WTC11 (cell line): ENCODE measurements around the gene KRT86. TPM values are rescaled to one million over a fixed set of nuclear protein-coding genes. Genes with fewer than 3 reads are reported as not detected.

Experiments used
- ATAC-seq: fragments of 200-7000 bp; cut with Tn5 transposase; 2 replicates; pipeline ENCODE4 v1.10.0; 2021; ENCODE audit warnings: mild to moderate bottlenecking, moderate library complexity
- CTCF ChIA-PET: fragments of 300-600 bp; sonication (Branson Sonifier 250); formaldehyde crosslinking; loops from one replicate; lab custom pipeline; 2021; ENCODE audit warnings: antibody characterized with exemption; lab: Charles Lee
- POLR2A ChIA-PET: fragments of 350-600 bp; sonication (Branson Sonifier 250); formaldehyde crosslinking; loops from one replicate; lab custom pipeline; 2021; ENCODE audit warnings: antibody characterized with exemption; lab: Charles Lee
- DNase-seq: peaks from one replicate; pipeline ENCODE4 v3.0.0; 2021; ENCODE audit warnings: low spot score
- H3K27ac Mint-ChIP-seq: 2 replicates; pipeline ENCODE4 v1.8.0; 2021; ENCODE audit warnings: mixed read lengths
- H3K27me3 Mint-ChIP-seq: 2 replicates; pipeline ENCODE4 v1.8.0; 2021; ENCODE audit warnings: low read depth, mild to moderate bottlenecking, moderate library complexity, mixed read lengths
- H3K36me3 Mint-ChIP-seq: 2 replicates; pipeline ENCODE4 v1.8.0; 2021; ENCODE audit warnings: mixed read lengths
- H3K4me1 Mint-ChIP-seq: 2 replicates; pipeline ENCODE4 v1.8.0; 2022; ENCODE audit warnings: mixed read lengths
- H3K4me3 Mint-ChIP-seq: 2 replicates; pipeline ENCODE4 v1.8.0; 2021; ENCODE audit warnings: mild to moderate bottlenecking, moderate library complexity, mixed read lengths
- H3K9me3 Mint-ChIP-seq: 2 replicates; pipeline ENCODE4 v1.8.0; 2021; ENCODE audit warnings: mixed read lengths
- ARID4B ChIP-seq: sonication (generic); formaldehyde crosslinking; IDR thresholded peaks from 2 replicates; pipeline ENCODE4 v1.8.0; 2023; ENCODE audit warnings: missing genetic modification reagents, mild to moderate bottlenecking, borderline replicate concordance
- ATF2 ChIP-seq: sonication (generic); formaldehyde crosslinking; IDR thresholded peaks from 2 replicates; pipeline ENCODE4 v1.8.1; 2022; ENCODE audit warnings: low read depth, missing genetic modification reagents, borderline replicate concordance
- E2F4 ChIP-seq: sonication (generic); formaldehyde crosslinking; IDR thresholded peaks from 2 replicates; pipeline ENCODE4 v1.8.1; 2022; ENCODE audit warnings: low read depth, mild to moderate bottlenecking, moderate library complexity, missing genetic modification reagents, borderline replicate concordance
- EMX1 ChIP-seq: fragments of 250-450 bp; sonication (Bioruptor Pico); IDR thresholded peaks from 2 replicates; pipeline ENCODE4 v1.8.0; 2021; ENCODE audit warnings: mild to moderate bottlenecking
- ESRRA ChIP-seq: sonication (generic); formaldehyde crosslinking; IDR thresholded peaks from 2 replicates; pipeline ENCODE4 v1.8.1; 2022; ENCODE audit warnings: mild to moderate bottlenecking, missing genetic modification reagents, borderline replicate concordance
- ETV6 ChIP-seq: sonication (generic); formaldehyde crosslinking; IDR thresholded peaks from 2 replicates; pipeline ENCODE4 v1.8.1; 2022; ENCODE audit warnings: mild to moderate bottlenecking, missing genetic modification reagents
- IRF1 ChIP-seq: sonication (generic); formaldehyde crosslinking; IDR thresholded peaks from 2 replicates; pipeline ENCODE4 v1.8.0; 2023; ENCODE audit warnings: missing genetic modification reagents
- IRF2 ChIP-seq: sonication (generic); formaldehyde crosslinking; IDR thresholded peaks from 2 replicates; pipeline ENCODE4 v1.8.0; 2022; ENCODE audit warnings: low read depth, missing genetic modification reagents, borderline replicate concordance
- KAT7 ChIP-seq: sonication (generic); formaldehyde crosslinking; IDR thresholded peaks from 2 replicates; pipeline ENCODE4 v1.8.1; 2023; ENCODE audit warnings: missing genetic modification reagents, mild to moderate bottlenecking, borderline replicate concordance
- MXD4 ChIP-seq: fragments of 250-450 bp; sonication (Bioruptor Pico); IDR thresholded peaks from 2 replicates; pipeline ENCODE4 v1.8.0; 2021; ENCODE audit warnings: mild to moderate bottlenecking, moderate library complexity, borderline replicate concordance
- MYBL2 ChIP-seq: sonication (generic); formaldehyde crosslinking; IDR thresholded peaks from 2 replicates; pipeline ENCODE4 v1.8.1; 2023; ENCODE audit warnings: mild to moderate bottlenecking, moderate library complexity, missing genetic modification reagents
- NFE2L1 ChIP-seq: sonication (generic); formaldehyde crosslinking; IDR thresholded peaks from 2 replicates; pipeline ENCODE4 v1.8.1; 2023; ENCODE audit warnings: missing genetic modification reagents
- NFYB ChIP-seq: sonication (generic); formaldehyde crosslinking; conservative IDR thresholded peaks from 2 replicates; pipeline ENCODE4 v1.8.0; 2022; ENCODE audit warnings: low read depth, missing genetic modification reagents
- NR1H2 ChIP-seq: sonication (generic); formaldehyde crosslinking; IDR thresholded peaks from 2 replicates; pipeline ENCODE4 v1.9.0; 2021; ENCODE audit warnings: mild to moderate bottlenecking, moderate library complexity, missing genetic modification reagents
- SMAD3 ChIP-seq: sonication (generic); formaldehyde crosslinking; IDR thresholded peaks from 2 replicates; pipeline ENCODE4 v1.8.0; 2022; ENCODE audit warnings: missing genetic modification reagents, mild to moderate bottlenecking, borderline replicate concordance
- SMAD4 ChIP-seq: sonication (generic); formaldehyde crosslinking; IDR thresholded peaks from 2 replicates; pipeline ENCODE4 v1.8.0; 2022; ENCODE audit warnings: mild to moderate bottlenecking, missing genetic modification reagents
- TCF7 ChIP-seq: sonication (generic); formaldehyde crosslinking; IDR thresholded peaks from 2 replicates; pipeline ENCODE4 v1.8.0; 2022; ENCODE audit warnings: mild to moderate bottlenecking, low read depth, missing genetic modification reagents, moderate library complexity
- ZNF121 ChIP-seq: sonication (generic); formaldehyde crosslinking; IDR thresholded peaks from 2 replicates; pipeline ENCODE4 v1.8.0; 2023; ENCODE audit warnings: missing genetic modification reagents
- ZNF138 ChIP-seq: sonication (generic); formaldehyde crosslinking; conservative IDR thresholded peaks from 2 replicates; pipeline ENCODE4 v1.8.1; 2022; ENCODE audit warnings: mild to moderate bottlenecking, moderate library complexity, missing genetic modification reagents
- ZNF532 ChIP-seq: fragments of 250-450 bp; sonication (Bioruptor Pico); IDR thresholded peaks from 2 replicates; pipeline ENCODE4 v1.9.0; 2021; ENCODE audit warnings: mild to moderate bottlenecking, borderline replicate concordance
- total RNA-seq: library from RNA; stranded (reverse); gene quantifications from 3 replicates; pipeline ENCODE4 v1.2.3, GENCODE V29; 2021

The KRT86 gene
- total RNA-seq, 1 experiment from 2014 or later: 0.11 TPM

- CTCF ChIA-PET: interaction anchor here (1.3 to 1.5 kb wide), 4 partner anchors 38 to 556 kb away, joined by 3 to 7 read pairs (median 4); no protein-coding TSS in a partner anchor
- H3K27me3 Mint-ChIP-seq: peaks cover 4% of the 10 kb centered on the region; the same call in 1 of the 2 replicates
- no peaks in the 10 kb centered on the region for H3K9me3 Mint-ChIP-seq
Measured at GRCh38 chr12:52323416-52324152, 49.1 kb downstream of the KRT86 start.

GRCh38 chr12:52324153-52324444, 49.7 kb downstream of the KRT86 start:
- H3K4me1 Mint-ChIP-seq: peaks cover 4% of the 10 kb centered on the region; the same call in 1 of the 2 replicates
- no peak overlapping the region for H3K27ac Mint-ChIP-seq
- no peak for DNase-seq
- ChIA-PET CTCF (interaction anchor here (1.1 to 1.5 kb wide), 4 partner anchors 38 to 555 kb away, joined by 3 to 7 read pairs (median 4); no protein-coding TSS in a partner anchor), POLR2A (no interaction called here)
- no peak for ATAC-seq
- H3K4me3 Mint-ChIP-seq: no peak overlapping the region
- H3K36me3 Mint-ChIP-seq: no peaks in the 10 kb centered on the region
- H3K9me3 Mint-ChIP-seq: no peaks in the 10 kb centered on the region
- H3K27me3 Mint-ChIP-seq: peaks cover under 1% of the 10 kb centered on the region; the same call in 1 of the 2 replicates
- TF ChIP-seq ZNF138 (CRISPR knock-in tag): no peak
- no peak for TF ChIP-seq ARID4B
- no peak for TF ChIP-seq MXD4 (CRISPR knock-in tag)
- TF ChIP-seq ZNF532 (CRISPR knock-in tag): no peak
- no peak for TF ChIP-seq TCF7 (CRISPR knock-in tag)
- TF ChIP-seq IRF1 (CRISPR knock-in tag): no peak
- no peak for TF ChIP-seq KAT7 (CRISPR knock-in tag)
- TF ChIP-seq ZNF121 (CRISPR knock-in tag): no peak
- no peak for TF ChIP-seq ETV6 (CRISPR knock-in tag)
- no peak for TF ChIP-seq MYBL2 (CRISPR knock-in tag)
- TF ChIP-seq IRF2 (CRISPR knock-in tag): no peak
- TF ChIP-seq NFYB (CRISPR knock-in tag): no peak

More at GRCh38 chr12:52323416-52324152, 49.1 kb downstream of the KRT86 start:
- Mint-ChIP-seq H3K4me1 (peaks cover 4% of the 10 kb centered on the region; the same call in 1 of the 2 replicates), H3K4me3 (no peak overlapping the region), H3K27ac (no peak overlapping the region)
- POLR2A ChIA-PET: no interaction called here
- ATAC-seq (no peak), DNase-seq (no peak)
- TF ChIP-seq MXD4 (CRISPR knock-in tag): no peak
- TF ChIP-seq E2F4: no peak
- TF ChIP-seq ESRRA (CRISPR knock-in tag): no peak
- TF ChIP-seq NR1H2: no peak
- TF ChIP-seq NFE2L1 (CRISPR knock-in tag): no peak
- no peak for TF ChIP-seq SMAD4
- TF ChIP-seq SMAD3 (CRISPR knock-in tag): no peak
- no peak for TF ChIP-seq EMX1 (CRISPR knock-in tag)
- no peak for TF ChIP-seq MYBL2 (CRISPR knock-in tag)
- TF ChIP-seq TCF7 (CRISPR knock-in tag): no peak
- no peak for TF ChIP-seq ATF2 (CRISPR knock-in tag)
- TF ChIP-seq, all 79 proteins: peak for 0
- H3K36me3 Mint-ChIP-seq: no peaks in the 10 kb centered on the region
